Measurements from ENCODE around the gene KAZN.

Gene KAZN

DNA sequence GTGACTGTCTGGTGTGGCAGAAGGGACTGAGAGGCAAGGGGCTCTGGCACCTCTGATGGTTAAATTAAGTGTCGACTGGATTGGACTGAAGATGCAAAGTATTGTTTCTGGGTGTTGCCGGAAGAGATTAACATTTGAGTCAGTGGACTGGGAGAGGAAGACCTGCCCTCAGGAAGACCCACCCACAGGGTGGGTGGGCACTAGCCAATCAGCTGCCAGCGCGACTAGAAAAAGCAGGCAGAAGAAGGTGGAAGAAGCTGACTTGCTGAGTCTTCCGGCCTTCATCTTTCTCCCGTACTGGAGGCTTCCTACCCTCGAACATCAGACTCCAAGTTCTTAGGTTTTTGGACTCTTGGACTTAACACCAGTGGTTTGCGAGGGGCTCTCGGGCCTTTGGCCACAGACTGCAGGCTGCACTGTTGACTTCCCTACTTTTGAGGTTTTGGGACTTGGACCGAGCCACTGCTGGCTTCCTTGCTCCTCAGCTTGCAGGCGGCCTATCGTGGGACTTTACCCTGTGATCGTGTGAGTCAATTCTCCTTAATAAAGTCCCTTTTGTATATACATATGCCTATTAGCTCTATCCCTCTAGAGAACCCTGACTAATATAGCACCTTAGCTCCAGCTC, 79.6 kb downstream of the KAZN start:
- no peaks in the 10 kb centered on the region for H3K36me3 ChIP-seq
- H3K4me3 ChIP-seq (ENCODE audit: low read depth in 1 of 2, low read length in 1 of 2), result no peak overlapping the region
- no peaks in the 10 kb centered on the region for H3K9me3 ChIP-seq
- TF ChIP-seq, protein P1, sequence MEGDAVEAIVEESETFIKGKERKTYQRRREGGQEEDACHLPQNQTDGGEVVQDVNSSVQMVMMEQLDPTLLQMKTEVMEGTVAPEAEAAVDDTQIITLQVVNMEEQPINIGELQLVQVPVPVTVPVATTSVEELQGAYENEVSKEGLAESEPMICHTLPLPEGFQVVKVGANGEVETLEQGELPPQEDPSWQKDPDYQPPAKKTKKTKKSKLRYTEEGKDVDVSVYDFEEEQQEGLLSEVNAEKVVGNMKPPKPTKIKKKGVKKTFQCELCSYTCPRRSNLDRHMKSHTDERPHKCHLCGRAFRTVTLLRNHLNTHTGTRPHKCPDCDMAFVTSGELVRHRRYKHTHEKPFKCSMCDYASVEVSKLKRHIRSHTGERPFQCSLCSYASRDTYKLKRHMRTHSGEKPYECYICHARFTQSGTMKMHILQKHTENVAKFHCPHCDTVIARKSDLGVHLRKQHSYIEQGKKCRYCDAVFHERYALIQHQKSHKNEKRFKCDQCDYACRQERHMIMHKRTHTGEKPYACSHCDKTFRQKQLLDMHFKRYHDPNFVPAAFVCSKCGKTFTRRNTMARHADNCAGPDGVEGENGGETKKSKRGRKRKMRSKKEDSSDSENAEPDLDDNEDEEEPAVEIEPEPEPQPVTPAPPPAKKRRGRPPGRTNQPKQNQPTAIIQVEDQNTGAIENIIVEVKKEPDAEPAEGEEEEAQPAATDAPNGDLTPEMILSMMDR (IDR thresholded peaks at IDR 0.05), result no peak
- H3K4me1 ChIP-seq (ENCODE audit: control insufficient read depth in 1 of 2, insufficient read depth in 1 of 2, low read depth in 1 of 2, low read length in 1 of 2), result no peaks in the 10 kb centered on the region
- H3K27ac ChIP-seq, result no peak overlapping the region
- H3K27me3 ChIP-seq, result no peaks in the 10 kb centered on the region

DNA sequence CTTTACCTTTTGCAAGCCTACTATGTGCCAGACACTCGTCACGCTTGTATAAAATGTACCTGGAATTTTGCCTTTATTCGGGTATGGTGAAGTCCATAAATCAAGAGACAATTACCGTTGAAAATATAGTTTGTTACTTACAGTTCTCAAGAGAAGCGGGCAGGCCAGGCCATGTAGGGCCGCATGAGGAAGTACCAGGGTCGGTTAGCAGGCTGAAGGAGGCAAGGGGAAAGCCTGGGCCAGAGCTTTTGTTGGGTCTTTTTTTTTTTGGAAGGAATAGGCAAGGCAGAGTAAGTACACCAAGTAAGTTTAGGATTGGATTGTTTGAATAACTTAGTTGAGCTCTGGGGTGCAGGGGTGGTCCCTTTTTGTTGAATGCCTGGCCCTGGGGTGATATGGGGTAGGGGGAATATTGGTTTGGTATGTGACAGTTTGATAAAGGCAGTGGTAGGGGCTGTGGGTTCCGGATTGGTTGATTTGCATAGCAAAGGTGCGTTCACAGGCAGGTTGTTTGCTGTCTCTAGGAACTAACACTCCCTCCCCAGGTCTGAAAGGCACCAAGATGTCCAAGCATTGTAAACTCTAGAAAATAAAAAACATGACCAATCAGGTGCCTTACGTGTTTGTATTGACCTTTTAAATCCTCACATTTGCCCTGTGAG, 80.7 kb downstream of the KAZN start:
- Histone ChIP-seq H3K4me3 (ENCODE audit: low read depth in 1 of 2, low read length in 1 of 2) (no peak overlapping the region), H3K27me3 (no peaks in the 10 kb centered on the region)
- TF ChIP-seq, protein P1 (IDR thresholded peaks at IDR 0.05), result no peak

DNA sequence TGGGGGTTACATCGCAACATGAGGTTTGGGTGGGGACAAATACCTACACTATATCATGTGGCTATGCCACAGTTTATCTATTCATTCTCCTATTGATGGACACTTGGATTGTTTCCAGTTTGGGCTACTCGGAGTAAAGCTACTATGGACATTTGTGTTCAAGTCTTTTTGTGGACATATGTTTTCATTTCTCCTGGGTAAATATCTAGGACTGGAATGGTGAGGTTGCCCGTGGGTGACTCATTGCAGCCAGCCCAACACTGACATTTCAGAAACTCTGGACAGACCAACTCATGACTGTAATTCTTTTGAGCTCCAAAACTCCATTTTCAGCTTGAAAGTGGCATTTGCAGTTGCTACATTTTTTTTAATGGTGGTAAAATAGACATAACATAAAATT, 82.7 kb downstream of the KAZN start:
- H3K4me3 ChIP-seq (ENCODE audit: low read depth in 1 of 2, low read length in 1 of 2), result no peak overlapping the region
- TF ChIP-seq, protein P1 (IDR thresholded peaks at IDR 0.05), result no peak

More for the DNA sequence above, 80.7 kb downstream of the KAZN start:
- H3K9me3 ChIP-seq, result no peaks in the 10 kb centered on the region
- no peaks in the 10 kb centered on the region for H3K36me3 ChIP-seq
- no peak overlapping the region for H3K27ac ChIP-seq
- no peaks in the 10 kb centered on the region for H3K4me1 ChIP-seq (ENCODE audit: control insufficient read depth in 1 of 2, insufficient read depth in 1 of 2, low read depth in 1 of 2, low read length in 1 of 2)

DNA sequence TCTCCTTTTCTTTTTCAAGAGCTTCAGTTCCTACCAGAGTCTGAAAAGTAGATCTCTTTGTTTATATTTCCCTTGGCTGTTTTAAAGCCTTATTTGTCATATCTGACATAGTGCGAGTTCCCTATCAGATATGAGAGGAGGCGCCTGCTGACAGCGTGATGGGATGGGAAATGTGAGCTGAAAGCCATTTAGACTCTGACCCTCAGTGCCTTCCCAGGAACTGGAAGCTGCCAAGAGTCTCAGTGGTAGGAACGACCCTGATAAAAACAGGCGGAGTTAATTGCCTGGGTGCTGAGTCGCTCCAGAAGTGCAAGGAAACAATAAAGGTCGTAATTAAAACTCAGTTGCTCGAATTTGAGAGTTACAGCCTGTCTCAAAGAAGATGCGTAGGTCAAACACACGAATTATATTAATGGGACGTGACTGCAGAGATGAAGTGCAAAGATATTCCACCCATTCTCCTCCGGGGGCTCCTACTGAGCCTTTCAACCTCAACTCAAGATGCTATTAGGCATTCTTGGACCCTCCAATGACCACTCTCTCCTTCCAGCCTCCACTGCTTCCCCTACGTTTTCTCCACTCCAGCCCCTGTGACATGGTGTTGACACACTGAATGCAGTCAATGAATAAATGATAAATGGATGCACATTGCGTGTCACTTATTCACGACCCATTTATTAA, 84.6 kb downstream of the KAZN start:
- Histone ChIP-seq H3K27me3 (no peaks in the 10 kb centered on the region), H3K4me1 (ENCODE audit: control insufficient read depth in 1 of 2, insufficient read depth in 1 of 2, low read depth in 1 of 2, low read length in 1 of 2) (no peaks in the 10 kb centered on the region), H3K4me3 (ENCODE audit: low read depth in 1 of 2, low read length in 1 of 2) (no peak overlapping the region), H3K36me3 (no peaks in the 10 kb centered on the region), H3K27ac (no peak overlapping the region), H3K9me3 (no peaks in the 10 kb centered on the region)
- TF ChIP-seq, protein P1 (IDR thresholded peaks at IDR 0.05), result no peak

More for the DNA sequence above, 82.7 kb downstream of the KAZN start:
- H3K4me1 ChIP-seq (ENCODE audit: control insufficient read depth in 1 of 2, insufficient read depth in 1 of 2, low read depth in 1 of 2, low read length in 1 of 2), result no peaks in the 10 kb centered on the region
- no peaks in the 10 kb centered on the region for H3K9me3 ChIP-seq
- H3K36me3 ChIP-seq, result no peaks in the 10 kb centered on the region
- H3K27me3 ChIP-seq, result no peaks in the 10 kb centered on the region
- no peak overlapping the region for H3K27ac ChIP-seq

DNA sequence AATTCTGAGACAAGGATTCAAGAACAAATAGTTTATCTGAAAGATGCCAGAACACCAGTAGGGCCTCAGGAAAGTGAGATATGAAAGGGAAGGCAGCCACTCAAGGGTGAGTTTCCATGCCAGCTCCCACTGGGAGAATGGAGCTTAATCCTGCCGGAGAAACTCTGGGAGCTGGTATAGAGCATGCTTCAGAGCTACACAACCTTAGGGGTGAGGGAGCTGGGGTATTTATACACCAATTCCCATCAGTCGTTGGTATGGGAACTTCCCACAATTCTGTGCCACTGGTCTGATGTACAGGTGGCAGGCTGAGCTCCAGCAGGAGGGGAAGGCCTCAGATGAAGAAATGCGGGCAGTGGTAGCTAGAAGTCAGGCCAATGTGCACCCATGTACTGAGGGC, 86.6 kb downstream of the KAZN start:
- H3K9me3 ChIP-seq, result no peaks in the 10 kb centered on the region
- H3K4me3 ChIP-seq (ENCODE audit: low read depth in 1 of 2, low read length in 1 of 2), result no peak overlapping the region
- TF ChIP-seq, protein P1 (IDR thresholded peaks at IDR 0.05), result no peak
- H3K4me1 ChIP-seq (ENCODE audit: control insufficient read depth in 1 of 2, insufficient read depth in 1 of 2, low read depth in 1 of 2, low read length in 1 of 2), result no peaks in the 10 kb centered on the region
- H3K27me3 ChIP-seq, result no peaks in the 10 kb centered on the region
- H3K27ac ChIP-seq, result no peak overlapping the region
- no peaks in the 10 kb centered on the region for H3K36me3 ChIP-seq
